H1 (cell line): Measurements from ENCODE around the gene MAGI3. TPM values are rescaled to one million over a fixed set of nuclear protein-coding genes. Genes with fewer than 3 reads are reported as not detected.

Experiments
- CTCF ChIA-PET: fragments of 300-600 bp; sonication (Branson Sonifier 250); formaldehyde crosslinking; loops from one replicate; lab custom pipeline; 2021; ENCODE audit not compliant: partially characterized antibody; lab: Charles Lee
- POLR2A ChIA-PET: fragments of 300-600 bp; sonication (Branson Sonifier 250); formaldehyde crosslinking; loops from one replicate; lab custom pipeline; 2021; ENCODE audit warnings: inconsistent platforms; ENCODE audit not compliant: partially characterized antibody; lab: Charles Lee
- DNase-seq, 2 experiments: peaks; one replicate each; pipeline versions ENCODE4 v3.0.0 to v3.0.0-alpha.2; 2010 to 2022; ENCODE audit warnings: low spot score in 2 of 2, low read depth in 1 of 2, mixed read lengths in 1 of 2
- FAIRE-seq: peaks from 2 replicates; lab custom pipeline; 2011; peaks lifted over from hg19 to GRCh38; lab: Jason Lieb, UNC
- H2AFZ ChIP-seq: 2 replicates; pipeline ENCODE4 v1.8.1; 2012; ENCODE audit warnings: low read length, inconsistent platforms
- H2AK5ac ChIP-seq: 2 replicates; pipeline ENCODE4 v1.6.1; 2013; ENCODE audit warnings: low read depth, low read length
- H2BK120ac ChIP-seq: replicated peaks from 2 replicates; pipeline ENCODE3; 2013; ENCODE audit warnings: low read depth, low read length, inconsistent platforms
- H2BK12ac ChIP-seq: 2 replicates; pipeline ENCODE4 v1.6.1; 2013; ENCODE audit warnings: low read depth, low read length
- H2BK15ac ChIP-seq: 2 replicates; pipeline ENCODE4 v1.6.1; 2013; ENCODE audit warnings: low read length
- H2BK20ac ChIP-seq: 2 replicates; pipeline ENCODE4 v1.6.1; 2013; ENCODE audit warnings: low read length
- H2BK5ac ChIP-seq: 2 replicates; pipeline ENCODE4 v1.6.1; 2013; ENCODE audit warnings: low read depth, low read length
- H3K14ac ChIP-seq: 2 replicates; pipeline ENCODE4 v1.6.1; 2013; ENCODE audit warnings: inconsistent platforms; ENCODE audit not compliant: insufficient read length
- H3K18ac ChIP-seq: 2 replicates; pipeline ENCODE4 v1.6.1; 2013; ENCODE audit warnings: low read length; ENCODE audit errors: extremely low read depth
- H3K23ac ChIP-seq: 2 replicates; pipeline ENCODE4 v1.6.1; 2013; ENCODE audit warnings: inconsistent platforms; ENCODE audit not compliant: insufficient read length
- H3K23me2 ChIP-seq: 2 replicates; pipeline ENCODE4 v1.6.1; 2013; ENCODE audit warnings: low read depth, low read length
- H3K27ac ChIP-seq: 2 replicates; pipeline ENCODE4 v1.6.1; 2011; ENCODE audit warnings: low read depth, low read length, inconsistent platforms
- H3K27me3 ChIP-seq, 4 experiments: replicated peaks in 1 of 4; 1 replicate in 1 of 4; 2 replicates in 3 of 4; pipeline versions ENCODE4 v1.6.1 to v1.8.1; 2011 to 2013; ENCODE audit warnings: low read length in 3 of 4, mild to moderate bottlenecking in 3 of 4, inconsistent platforms in 2 of 4, mixed read lengths in 2 of 4, moderate library complexity in 1 of 4; ENCODE audit not compliant: control insufficient read depth in 3 of 4, insufficient read depth in 3 of 4; ENCODE audit errors: extremely low read depth in 1 of 4
- H3K36me3 ChIP-seq, 4 experiments: 2 replicates each; pipeline versions ENCODE4 v1.6.1 to v1.8.1; 2011 to 2013; ENCODE audit warnings: mild to moderate bottlenecking in 4 of 4, low read length in 3 of 4, moderate library complexity in 2 of 4, control low read depth in 1 of 4, inconsistent platforms in 1 of 4; ENCODE audit not compliant: insufficient read depth in 4 of 4, control insufficient read depth in 2 of 4
- H3K4ac ChIP-seq: replicated peaks from 2 replicates; pipeline ENCODE3; 2013; ENCODE audit warnings: low read length, low read depth, mixed read lengths, inconsistent platforms; ENCODE audit not compliant: insufficient read length
- H3K4me1 ChIP-seq, 4 experiments: replicated peaks in 1 of 4; 1 replicate in 1 of 4; 2 replicates in 3 of 4; pipeline versions ENCODE4 v1.6.1 to v1.8.1; 2011 to 2013; ENCODE audit warnings: low read length in 3 of 4, inconsistent platforms in 2 of 4, mixed read lengths in 1 of 4; ENCODE audit not compliant: insufficient read depth in 4 of 4, control insufficient read depth in 3 of 4
- H3K4me2 ChIP-seq, 2 experiments: 2 replicates each; pipeline versions ENCODE4 v1.6.1 to v1.8.1; 2011 to 2013; ENCODE audit warnings: low read depth in 2 of 2, low read length in 2 of 2, control low read depth in 1 of 2, inconsistent platforms in 1 of 2, mild to moderate bottlenecking in 1 of 2; ENCODE audit not compliant: insufficient read depth in 1 of 2
- H3K4me3 ChIP-seq, 4 experiments: fragments of 200-600, 300-600 bp in 1 of 4; sonication (generic), shearing (Covaris generic), sonication (Bioruptor Twin) in 1 of 4; 2 replicates each; pipeline versions ENCODE4 v1.5.1 to v1.8.1; 2011 to 2016; ENCODE audit warnings: low read length in 4 of 4, low read depth in 3 of 4, control low read depth in 2 of 4, inconsistent platforms in 2 of 4, mild to moderate bottlenecking in 2 of 4, mixed read lengths in 1 of 4, moderate library complexity in 1 of 4; ENCODE audit not compliant: insufficient read depth in 2 of 4; ENCODE audit errors: extremely low read depth in 1 of 4
- H3K56ac ChIP-seq: replicated peaks from 2 replicates; pipeline ENCODE3; 2013; ENCODE audit warnings: low read depth, mild to moderate bottlenecking, mixed read lengths, low read length, inconsistent platforms; ENCODE audit not compliant: insufficient read length
- H3K79me1 ChIP-seq: 2 replicates; pipeline ENCODE4 v1.6.1; 2013; ENCODE audit warnings: low read depth, low read length, control low read depth
- H3K79me2 ChIP-seq, 2 experiments: 2 replicates each; pipeline versions ENCODE4 v1.6.1 to v1.8.1; 2012 to 2013; ENCODE audit warnings: low read length in 2 of 2, mild to moderate bottlenecking in 2 of 2, inconsistent platforms in 1 of 2; ENCODE audit not compliant: insufficient read depth in 2 of 2, control insufficient read depth in 1 of 2
- H3K9ac ChIP-seq, 4 experiments: replicated peaks in 1 of 4; 1 replicate in 1 of 4; 2 replicates in 3 of 4; pipeline versions ENCODE4 v1.6.1 to v1.8.1; 2011 to 2013; ENCODE audit warnings: low read depth in 3 of 4, low read length in 3 of 4, control low read depth in 2 of 4, mild to moderate bottlenecking in 2 of 4, moderate library complexity in 2 of 4, inconsistent platforms in 1 of 4; ENCODE audit errors: extremely low read depth in 1 of 4
- H3K9me3 ChIP-seq, 2 experiments: 2 replicates each; pipeline versions ENCODE4 v1.6.1 to v1.8.1; 2012 to 2013; ENCODE audit warnings: mild to moderate bottlenecking in 2 of 2, moderate library complexity in 2 of 2, control low read depth in 1 of 2, inconsistent platforms in 1 of 2, low read depth in 1 of 2, low read length in 1 of 2, mixed read lengths in 1 of 2; ENCODE audit not compliant: insufficient read depth in 2 of 2
- H4K20me1 ChIP-seq, 2 experiments: replicated peaks in 1 of 2; 2 replicates each; pipeline versions ENCODE3 to v1.8.1; 2011 to 2013; ENCODE audit warnings: inconsistent platforms in 2 of 2, low read length in 2 of 2, mild to moderate bottlenecking in 1 of 2; ENCODE audit not compliant: insufficient read depth in 2 of 2, control insufficient read depth in 1 of 2
- H4K5ac ChIP-seq: 2 replicates; pipeline ENCODE4 v1.6.1; 2013; ENCODE audit warnings: low read length, low read depth, mixed read lengths, inconsistent platforms; ENCODE audit not compliant: insufficient read length
- H4K8ac ChIP-seq: 2 replicates; pipeline ENCODE4 v1.8.0; 2013; ENCODE audit warnings: mild to moderate bottlenecking, moderate library complexity, low read length, inconsistent platforms; ENCODE audit not compliant: insufficient read depth; ENCODE audit errors: extremely low read depth
- H4K91ac ChIP-seq: replicated peaks from 2 replicates; pipeline ENCODE3; 2013; ENCODE audit warnings: low read length, mixed read lengths, inconsistent platforms; ENCODE audit not compliant: insufficient read length
- CBX8 ChIP-seq: fragments of 300-800, 300-1000 bp; sonication (generic); IDR thresholded peaks from 2 replicates; pipeline ENCODE4 v1.7.1; 2016; ENCODE audit warnings: low read depth, low read length, borderline replicate concordance
- EP300 ChIP-seq, 2 experiments: IDR thresholded peaks; 1 replicate in 1 of 2; 2 replicates in 1 of 2; pipeline ENCODE4 v1.6.1; 2011 to 2012; ENCODE audit warnings: low read depth in 2 of 2, low read length in 2 of 2, mild to moderate bottlenecking in 2 of 2, borderline replicate concordance in 1 of 2, inconsistent platforms in 1 of 2, moderate library complexity in 1 of 2
- KDM1A ChIP-seq: fragments of 200-600, 300-600 bp; sonication (generic); IDR thresholded peaks from 2 replicates; pipeline ENCODE4 v1.7.1; 2016; ENCODE audit warnings: mild to moderate bottlenecking, low read length, borderline replicate concordance
- KDM5A ChIP-seq: fragments of 200-600 bp; IDR thresholded peaks from 2 replicates; pipeline ENCODE4 v1.7.1; 2012; ENCODE audit warnings: mild to moderate bottlenecking, low read length, inconsistent platforms, mixed read lengths
- NRF1 ChIP-seq: IDR thresholded peaks from 2 replicates; pipeline ENCODE4 v1.6.1; 2011; ENCODE audit warnings: mild to moderate bottlenecking, low read depth, low read length, improper control_type of control experiment
- RNF2 ChIP-seq: fragments of 200-900, 300-1000 bp; sonication (generic); IDR thresholded peaks from 2 replicates; pipeline ENCODE4 v1.7.1; 2016; ENCODE audit warnings: borderline replicate concordance, low read depth, mild to moderate bottlenecking, antibody characterized with exemption, low read length; ENCODE audit not compliant: poor library complexity, severe bottlenecking; ENCODE audit errors: missing control alignments
- RXRA ChIP-seq: IDR thresholded peaks from 2 replicates; pipeline ENCODE4 v1.6.1; 2011; ENCODE audit warnings: low read depth, mild to moderate bottlenecking, low read length, moderate library complexity; ENCODE audit not compliant: insufficient read depth
- SIX5 ChIP-seq: IDR thresholded peaks from 2 replicates; pipeline ENCODE4 v1.6.1; 2011; ENCODE audit warnings: mild to moderate bottlenecking, low read depth, low read length
- SUZ12 ChIP-seq: fragments of 200-600 bp; sonication (generic); IDR thresholded peaks from 2 replicates; pipeline ENCODE4 v1.6.1; 2012; ENCODE audit warnings: mild to moderate bottlenecking, inconsistent platforms, low read length, moderate library complexity, mixed read lengths
- TBP ChIP-seq: IDR thresholded peaks from 2 replicates; pipeline ENCODE4 v1.6.1; 2011; ENCODE audit warnings: low read depth, low read length, improper control_type of control experiment
- TCF12 ChIP-seq: IDR thresholded peaks from 2 replicates; pipeline ENCODE4 v1.6.1; 2011; ENCODE audit warnings: low read depth, mild to moderate bottlenecking, low read length
- WGBS, 2 experiments: shearing (Covaris generic) in 1 of 2; methylation state at CpG; one replicate each; pipeline versions ENCODE4 v1.1.6 to v1.1.7; 2013 to 2015; ENCODE audit warnings: low lambda C conversion rate in 2 of 2, mixed read lengths in 2 of 2, inconsistent platforms in 1 of 2, low coverage in 1 of 2, missing lambda C conversion rate in 1 of 2; ENCODE audit not compliant: insufficient replicate concordance in 2 of 2, insufficient coverage in 1 of 2, insufficient read length in 1 of 2; ENCODE audit errors: extremely low coverage in 1 of 2, missing lambda C conversion rate in 1 of 2; 5-methylcytosine and 5-hydroxymethylcytosine counted together
- polyA plus RNA-seq, 7 experiments: library from polyadenylated mRNA; depleted of rRNA in 3 of 7; stranded (reverse) in 5 of 7; unstranded in 2 of 7; fragments of >200 nt in 5 of 7; fragments of 200-250 nt in 2 of 7; gene quantifications; 1 replicate in 5 of 7; 2 replicates in 1 of 7; 4 replicates in 1 of 7; pipeline versions ENCODE4 v1.2.1 to v1.2.3, GENCODE V29; 2011 to 2013; ENCODE audit warnings: missing spikeins in 2 of 7, mixed read lengths in 2 of 7
- total RNA-seq: library from RNA; stranded (reverse); fragmentation: NEBNext Ultra II Directional; extraction: Animal tissue kit (Norgen Biotek cat#: 25700); gene quantifications from 2 replicates; pipeline ENCODE4 v1.2.1, GENCODE V29; 2021

Gene MAGI3
- total and polyA plus RNA-seq, 2 of the 8 experiments (the other 6 are each of a cell fraction or from before 2014, with no cell fraction given) = 2.3 to 7.8 TPM

DNA sequence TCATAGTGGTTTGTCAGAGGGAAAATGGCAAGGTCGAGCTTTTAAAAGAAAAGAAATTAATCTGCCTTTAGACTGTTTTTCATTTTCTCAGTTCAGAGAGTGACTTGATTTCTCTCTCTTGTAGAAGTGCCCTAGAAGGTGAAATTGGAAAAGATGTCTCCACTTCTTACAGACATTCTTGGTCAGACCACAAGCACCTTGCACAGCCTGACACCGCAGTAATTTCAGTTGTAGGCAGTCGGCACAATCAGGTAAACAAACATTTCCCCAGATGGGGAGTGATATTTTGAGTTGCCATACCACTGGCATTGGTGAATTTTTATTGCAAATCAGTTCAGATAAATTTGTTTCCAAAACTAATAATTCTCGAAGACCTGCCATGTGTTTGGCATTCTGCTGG, 282.2 kb downstream of the MAGI3 start:
- Histone ChIP-seq H4K5ac (no peak overlapping the region), H3K23ac (no peak overlapping the region), H4K20me1 (no peaks in the 10 kb centered on the region), H4K91ac (no peak overlapping the region), H3K4me3 (no peak overlapping the region), H3K9ac (no peak overlapping the region), H3K79me1 (no peaks in the 10 kb centered on the region), H3K18ac (no peak overlapping the region), H2BK5ac (no peak overlapping the region), H3K14ac (no peak overlapping the region), H3K27me3 (no peaks in the 10 kb centered on the region), H4K8ac (no peak overlapping the region), H3K27ac (no peak overlapping the region), H2AK5ac (no peak overlapping the region), H2AFZ (no peak overlapping the region), H3K56ac (no peak overlapping the region), H2BK20ac (no peak overlapping the region), H3K36me3 (0 out of 8 replicates have a peak, but pooled peaks cover 0 to 2% (median 0%) of the 10 kb centered on the region in 4 experiments), H2BK15ac (no peak overlapping the region), H2BK120ac (no peak overlapping the region), H2BK12ac (no peak overlapping the region), H3K9me3 (no peaks in the 10 kb centered on the region), H3K4me1 (no peaks in the 10 kb centered on the region), H3K79me2 (no peaks in the 10 kb centered on the region), H3K4me2 (no peak overlapping the region), H3K23me2 (no peaks in the 10 kb centered on the region), H3K4ac (no peak overlapping the region)
- ChIA-PET POLR2A (no interaction called here), CTCF (interaction anchor here (1.9 kb wide), 1 partner anchor 532 kb away, joined by 5 read pairs; no protein-coding TSS in a partner anchor)
- DNase-seq (no peak), FAIRE-seq (no peak)
- 93% methylated on average over 4 of the region's 4 CpGs; no CpG with 5 or more reads in 1 of the 2 experiments for WGBS, 2 experiments
- no peak for TF ChIP-seq TBP
- no peak for TF ChIP-seq SUZ12
- TF ChIP-seq RXRA = no peak
- TF ChIP-seq EP300 (IDR thresholded peaks at IDR 0.05; ENCODE audit: borderline replicate concordance in 1 of 2, low read depth in 2 of 2, low read length in 2 of 2) = no peak
- no peak for TF ChIP-seq SIX5
- no peak for TF ChIP-seq KDM1A
- TF ChIP-seq KDM5A = no peak
- no peak for TF ChIP-seq CBX8
- no peak for TF ChIP-seq RNF2
- no peak for TF ChIP-seq NRF1
- TF ChIP-seq TCF12 = no peak
